ENCODE measurements around the gene PFDN6.

- no peak for TF ChIP-seq ZNF274 (IDR thresholded peaks at IDR 0.05; ENCODE audit: low read depth, low read length)
- TF ChIP-seq SUZ12 (IDR thresholded peaks at IDR 0.05; ENCODE audit: extremely low read depth, insufficient read depth, insufficient read length), result no peak
Observed at GRCh38 chr6:33335916-33336315, 46.5 kb downstream of the PFDN6 start.
